Skin of body (tissue), 2 donors: Measurements from ENCODE around the gene HDAC10. TPM values are rescaled to one million over a fixed set of nuclear protein-coding genes. Genes with fewer than 3 reads are reported as not detected.

Experiments used
- DNase-seq: peaks from one replicate; lab custom pipeline; 2025; lab: John Stamatoyannopoulos, UW
- total RNA-seq: library from RNA; depleted of rRNA; stranded (reverse); fragments of >200 nt; gene quantifications from one replicate; pipeline ENCODE4 v1.2.3, GENCODE V29; 2014

Gene HDAC10
- total RNA-seq, 1 donor from 2014 or later, result 13.1 TPM

GRCh38 chr22:50202130-50202666, 48.9 kb downstream of the HDAC10 start:
- DNase-seq, result no peak

GRCh38 chr22:50201191-50202129, 49.6 kb downstream of the HDAC10 start:
- DNase-seq, result no peak

GRCh38 chr22:50200461-50201190, 50.4 kb downstream of the HDAC10 start, which contains the start of gene SELENOO:
Gene SELENOO, plus strand, starts transcription at chr22:50201011. Its CDS starts 26 bp downstream, at chr22:50201037.
- peak; percentile 55 for DNase-seq

GRCh38 chr22:50199829-50200460, 51.1 kb downstream of the HDAC10 start:
- DNase-seq, result no peak

GRCh38 chr22:50199251-50199721, 51.8 kb downstream of the HDAC10 start:
- no peak for DNase-seq

GRCh38 chr22:50198624-50199017, 52.4 kb downstream of the HDAC10 start:
- no peak for DNase-seq

GRCh38 chr22:50197856-50198623, 53.0 kb downstream of the HDAC10 start:
- DNase-seq, result no peak

GRCh38 chr22:50197000-50197800, 53.9 kb downstream of the HDAC10 start:
- DNase-seq, result no peak

- DNase-seq, result no peak
These were observed 54.8 kb downstream of the HDAC10 start for GRCh38 chr22:50196256-50196655.

Other genes with a start within 250 kb of the HDAC10 start
- not detected for gene IL17REL, start 238.5 kb downstream of the HDAC10 start, total RNA-seq
- not detected for gene TTLL8, start 193.0 kb downstream of the HDAC10 start, total RNA-seq
- gene MLC1, start 165.8 kb downstream of the HDAC10 start, total RNA-seq, result 3.1 TPM
- 3.0 TPM for gene MOV10L1, start 161.3 kb downstream of the HDAC10 start, total RNA-seq
- 0.30 TPM for gene PANX2, start 80.5 kb downstream of the HDAC10 start, total RNA-seq
- gene TRABD, start 65.4 kb downstream of the HDAC10 start, total RNA-seq, result 10.8 TPM
- 10.7 TPM for gene SELENOO, start 50.3 kb downstream of the HDAC10 start, total RNA-seq
- 23.5 TPM for gene TUBGCP6, start 6.2 kb downstream of the HDAC10 start, total RNA-seq
- gene MAPK12, start 10.4 kb upstream of the HDAC10 start, total RNA-seq, result 8.8 TPM
- gene MAPK11, start 19.1 kb upstream of the HDAC10 start, total RNA-seq, result 5.2 TPM
- 68.8 TPM for gene PLXNB2, start 56.4 kb upstream of the HDAC10 start, total RNA-seq
- gene DENND6B, start 75.7 kb upstream of the HDAC10 start, total RNA-seq, result 2.9 TPM
- 31.5 TPM for gene PPP6R2, start 92.1 kb upstream of the HDAC10 start, total RNA-seq
- 31.9 TPM for gene SBF1, start 223.8 kb upstream of the HDAC10 start, total RNA-seq
- gene ADM2, start 230.3 kb upstream of the HDAC10 start, total RNA-seq, result 0.39 TPM
- not detected for gene MIOX, start 235.6 kb upstream of the HDAC10 start, total RNA-seq